OCI-M2 (cell line): ENCODE measurements around the gene TGFBR3L.
"Not testable (repeated sequence)": the region's sequence is repeated elsewhere in the genome, so short reads cannot be mapped to it uniquely, and the experiment has no call there.

Experiments used
- DNase-seq: peaks from one replicate; lab custom pipeline; 2025; ENCODE audit not compliant: unreplicated experiment; lab: John Stamatoyannopoulos, UW

TGFBR3L gene

GRCh38 chr19:7947939-7948338 lies 33.3 kb downstream of the TGFBR3L start:
- DNase-seq = no peak

GRCh38 chr19:7953060-7953459 lies 38.4 kb downstream of the TGFBR3L start:
- DNase-seq = no peak

GRCh38 chr19:7953576-7953975 lies 38.9 kb downstream of the TGFBR3L start:
- no peak for DNase-seq

- no peak for DNase-seq
These were observed 41.1 kb downstream of the TGFBR3L start for GRCh38 chr19:7955696-7956095.

GRCh38 chr19:7959211-7959610 lies 44.6 kb downstream of the TGFBR3L start:
- DNase-seq = no peak

- DNase-seq = not testable (repeated sequence)
These were observed 46.5 kb downstream of the TGFBR3L start for GRCh38 chr19:7961082-7961481.

GRCh38 chr19:7961920-7962626 lies 47.4 kb downstream of the TGFBR3L start:
- no peak for DNase-seq

GRCh38 chr19:7962644-7963268 lies 48.1 kb downstream of the TGFBR3L start:
- DNase-seq = no peak

- no peak for DNase-seq
These were observed 48.9 kb downstream of the TGFBR3L start for GRCh38 chr19:7963566-7963965.

GRCh38 chr19:7965259-7965841 lies 50.7 kb downstream of the TGFBR3L start:
- DNase-seq = no peak

- no peak for DNase-seq
These were observed 51.5 kb downstream of the TGFBR3L start for GRCh38 chr19:7965921-7966665.

GRCh38 chr19:7968008-7968795 lies 53.6 kb downstream of the TGFBR3L start:
- DNase-seq = no peak
